ENCODE data around the gene DPYSL3.
"Not testable (repeated sequence)": the region's sequence is repeated elsewhere in the genome, so short reads cannot be mapped to it uniquely, and the experiment has no call there.

The DPYSL3 gene

DNA sequence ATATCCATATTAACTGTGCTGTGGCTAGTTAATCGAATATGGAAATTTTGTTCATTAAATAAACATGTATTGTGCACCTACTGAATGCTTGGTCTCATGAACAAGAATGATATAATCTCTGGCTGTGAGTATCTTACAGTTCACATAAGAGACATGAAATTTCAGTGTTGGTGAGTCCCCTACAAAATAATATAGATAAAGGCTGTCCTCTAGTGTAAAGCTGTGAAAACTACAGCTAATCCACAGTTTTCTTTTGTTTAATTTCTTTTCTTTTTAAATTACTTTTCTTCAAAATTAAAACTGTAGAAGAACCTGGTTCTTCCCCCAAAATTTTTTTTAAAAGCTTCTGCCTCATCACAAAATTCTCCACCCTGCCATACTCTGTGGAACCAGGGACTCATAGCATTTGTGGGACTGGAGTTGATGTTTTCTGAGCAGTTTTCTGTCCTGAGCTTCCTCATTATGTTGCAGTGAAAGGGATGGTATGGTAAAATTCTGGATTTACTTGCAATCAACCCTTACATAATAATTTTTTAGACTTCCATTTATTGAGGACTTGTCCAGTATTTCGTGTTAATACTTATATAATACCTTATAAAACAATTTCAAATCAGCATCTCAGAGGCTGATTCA is 140.0 kb downstream of the DPYSL3 start:
- DNase-seq (ENCODE audit: low read depth), result no peak

DNA sequence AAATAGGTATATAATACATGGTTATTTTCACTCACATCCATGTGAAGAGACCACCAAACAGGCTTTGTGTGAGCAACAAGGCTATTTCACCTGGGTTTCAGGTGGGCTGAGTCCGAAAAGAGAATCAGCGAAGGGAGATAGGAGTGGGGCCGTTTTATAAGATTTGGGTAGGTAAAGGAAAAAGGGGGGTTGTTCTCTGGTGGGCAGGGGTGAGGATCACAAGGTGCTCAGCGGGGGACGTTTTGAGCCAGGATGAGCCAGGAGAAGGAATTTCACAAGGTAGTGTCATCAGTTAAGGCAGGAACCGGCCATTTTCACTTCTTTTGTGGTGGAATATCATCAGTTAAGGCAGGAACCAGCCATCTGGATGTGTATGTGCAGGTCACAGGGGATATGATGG is 142.5 kb downstream of the DPYSL3 start:
- not testable (repeated sequence) for DNase-seq (ENCODE audit: low read depth)

DNA sequence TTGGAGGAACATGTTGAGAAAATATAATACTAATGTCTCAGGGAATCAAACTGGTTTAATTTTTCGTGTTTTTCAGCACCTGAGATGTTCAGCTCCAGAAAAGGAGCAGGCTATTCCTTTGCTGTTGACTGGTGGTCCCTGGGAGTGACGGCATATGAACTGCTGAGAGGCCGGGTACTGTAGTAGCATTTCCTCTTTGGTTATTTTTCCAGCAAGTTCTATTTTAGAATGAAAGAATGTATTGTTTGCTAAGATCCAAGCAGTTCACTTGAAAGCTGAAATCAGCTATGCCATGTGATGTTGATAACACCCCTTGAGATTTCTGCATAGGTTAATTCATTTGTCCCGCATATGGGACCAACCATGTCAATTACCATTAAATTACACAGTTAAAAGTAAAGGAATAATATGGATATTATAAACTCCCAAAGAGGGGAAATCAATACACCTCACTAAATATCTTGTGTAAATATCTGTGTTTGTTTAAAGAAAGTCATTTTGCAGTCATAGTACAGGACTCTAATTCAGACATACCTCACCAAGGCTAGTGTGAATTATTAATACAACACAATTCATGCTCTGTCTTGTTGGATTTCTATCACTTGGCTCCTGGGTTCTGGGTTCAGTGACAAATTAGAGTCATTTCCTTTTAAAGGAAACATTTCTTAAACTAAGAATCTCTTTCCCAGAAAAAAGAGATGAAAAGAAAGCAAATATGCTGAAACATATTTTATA is 148.3 kb downstream of the DPYSL3 start:
- DNase-seq (ENCODE audit: low read depth), result no peak

DNA sequence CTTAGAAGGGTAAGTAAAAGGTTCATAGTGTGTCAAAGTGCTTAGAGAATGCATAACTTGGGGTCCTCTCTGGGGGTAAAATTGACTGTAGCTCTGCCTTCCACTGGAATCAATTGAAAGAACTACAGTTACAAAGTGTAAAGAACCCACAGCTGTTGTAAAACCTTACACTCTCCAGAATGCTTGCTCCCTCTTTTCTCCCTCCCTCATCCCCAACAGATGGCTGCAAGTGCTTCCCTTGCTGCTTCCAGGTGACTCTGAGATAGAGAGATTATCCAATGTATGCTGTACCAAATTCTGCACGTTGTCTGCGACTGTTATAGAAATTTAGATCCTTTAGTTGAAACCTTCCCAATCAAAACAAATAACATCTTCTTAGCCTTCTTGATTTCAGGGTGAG is 149.1 kb downstream of the DPYSL3 start:
- DNase-seq (ENCODE audit: low read depth), result no peak

DNA sequence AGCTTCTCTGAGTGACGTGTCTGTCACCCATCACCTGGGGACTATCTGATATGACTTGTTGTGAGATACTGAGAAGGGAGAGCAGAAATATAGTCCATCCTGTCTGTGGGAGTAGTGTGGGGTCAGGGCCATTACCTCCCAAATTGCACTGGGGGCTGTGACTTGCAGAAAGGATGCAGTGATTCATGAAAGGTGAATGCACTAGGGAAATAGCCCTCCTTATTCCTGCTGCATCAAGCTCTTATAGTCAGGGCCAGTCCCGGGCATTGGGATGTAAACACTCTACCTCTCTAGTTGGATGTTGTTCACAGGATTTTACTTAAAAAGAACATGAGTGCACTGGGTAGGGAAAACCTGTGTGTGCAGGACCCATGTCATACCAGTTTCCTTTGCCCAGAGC is 150.3 kb downstream of the DPYSL3 start:
- DNase-seq (ENCODE audit: low read depth), result no peak

DNA sequence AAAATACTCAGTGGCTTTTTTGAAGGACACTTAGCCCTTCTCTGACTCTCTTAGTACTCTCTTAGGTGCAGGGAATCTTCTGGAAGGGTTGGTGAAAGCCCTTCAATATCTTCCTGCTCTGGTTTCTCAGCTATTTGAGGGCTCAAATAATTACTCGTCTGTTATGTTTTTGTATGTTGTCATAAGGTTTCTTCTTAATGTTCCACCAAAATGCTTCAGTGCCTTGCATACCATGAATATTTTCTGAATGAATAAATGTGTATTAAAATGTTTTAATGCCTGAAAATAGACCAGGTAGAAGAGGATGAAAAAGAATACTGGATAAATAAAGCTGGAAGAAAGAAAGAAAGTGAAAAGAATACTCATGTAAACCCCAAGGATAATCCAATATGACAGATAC is 150.8 kb downstream of the DPYSL3 start:
- DNase-seq (ENCODE audit: low read depth), result no peak

DNA sequence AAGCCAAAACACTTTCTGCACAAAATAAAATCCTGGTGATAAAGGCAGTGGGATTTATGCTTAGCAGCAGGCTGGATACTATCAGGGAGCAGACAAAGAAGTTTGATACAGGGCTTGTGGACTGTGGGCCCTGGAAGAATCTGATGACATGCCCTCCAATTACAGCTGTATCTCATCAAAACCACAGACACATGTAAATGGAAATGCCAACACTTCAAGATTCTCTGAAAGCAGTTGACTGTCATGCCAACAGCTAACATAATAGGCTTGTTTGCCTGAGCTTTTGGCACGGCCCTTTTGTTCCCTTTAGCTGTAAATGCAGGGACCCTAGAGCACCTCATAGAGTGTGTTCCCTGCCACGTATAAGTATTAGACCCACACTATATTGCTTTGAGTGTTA is 160.6 kb downstream of the DPYSL3 start:
- no peak for DNase-seq (ENCODE audit: low read depth)

DNA sequence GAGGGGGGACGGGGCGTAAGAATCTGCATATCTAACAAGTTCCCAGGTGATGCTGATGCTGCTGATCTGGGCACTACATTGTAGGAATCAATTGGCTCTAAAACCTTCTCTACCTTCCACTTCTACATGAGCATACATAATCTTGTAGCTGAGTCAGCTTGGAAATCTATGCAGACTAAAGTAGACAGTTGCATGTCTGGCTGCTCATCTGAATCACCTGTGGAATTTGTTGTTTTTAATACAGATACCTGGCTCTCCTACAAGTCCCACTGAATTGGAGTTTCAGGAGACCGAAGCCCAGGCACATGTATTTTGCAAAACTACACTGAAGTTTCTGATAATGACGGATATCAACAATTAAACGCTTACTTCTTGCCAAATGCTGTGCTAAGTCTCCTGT is 161.4 kb downstream of the DPYSL3 start:
- DNase-seq (ENCODE audit: low read depth), result no peak

DNA sequence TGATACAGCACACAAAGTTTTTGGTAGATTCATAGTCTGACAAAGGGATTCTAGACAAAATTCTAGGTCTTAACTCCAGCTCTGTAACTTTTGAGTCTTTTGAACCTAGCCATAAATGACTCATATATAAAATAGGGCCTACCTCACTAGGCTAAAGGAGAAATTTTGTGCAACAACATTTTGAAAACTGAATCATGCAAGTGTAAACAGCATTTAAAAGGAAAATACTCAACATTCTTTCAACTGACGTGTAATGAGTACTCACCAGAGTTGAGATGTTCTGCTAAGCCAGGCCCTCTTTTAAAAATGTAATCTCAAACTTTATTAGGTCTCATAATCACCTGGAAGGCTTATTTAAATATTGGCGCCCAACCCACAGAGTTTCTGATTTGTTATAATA is 161.8 kb downstream of the DPYSL3 start:
- no peak for DNase-seq (ENCODE audit: low read depth)

DNA sequence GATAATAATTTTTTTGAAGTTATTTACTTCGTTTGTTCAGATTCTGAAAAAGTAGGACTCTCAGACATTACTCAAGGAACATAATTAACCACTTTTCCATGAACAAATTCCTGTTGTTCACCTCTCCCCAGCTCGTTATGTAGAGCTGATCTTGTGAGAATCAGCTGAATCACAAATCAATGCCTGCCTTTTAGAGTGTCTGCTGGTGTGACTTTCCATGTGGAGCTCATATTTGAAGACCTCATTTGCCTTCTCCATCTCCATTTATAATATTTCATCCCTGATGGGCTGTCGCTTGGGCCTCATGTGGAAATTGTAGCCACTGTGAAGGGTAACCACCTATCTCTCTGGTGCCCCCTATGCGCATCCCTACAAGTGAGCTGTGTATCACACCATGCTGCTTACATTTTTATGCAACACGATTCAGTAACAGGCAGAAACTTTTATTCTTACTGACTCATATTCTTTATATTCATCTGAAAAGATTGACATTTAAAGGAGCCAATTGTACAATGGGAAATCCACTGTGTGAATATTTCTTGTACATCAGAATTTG is 163.8 kb downstream of the DPYSL3 start:
- DNase-seq (ENCODE audit: low read depth), result no peak

DNA sequence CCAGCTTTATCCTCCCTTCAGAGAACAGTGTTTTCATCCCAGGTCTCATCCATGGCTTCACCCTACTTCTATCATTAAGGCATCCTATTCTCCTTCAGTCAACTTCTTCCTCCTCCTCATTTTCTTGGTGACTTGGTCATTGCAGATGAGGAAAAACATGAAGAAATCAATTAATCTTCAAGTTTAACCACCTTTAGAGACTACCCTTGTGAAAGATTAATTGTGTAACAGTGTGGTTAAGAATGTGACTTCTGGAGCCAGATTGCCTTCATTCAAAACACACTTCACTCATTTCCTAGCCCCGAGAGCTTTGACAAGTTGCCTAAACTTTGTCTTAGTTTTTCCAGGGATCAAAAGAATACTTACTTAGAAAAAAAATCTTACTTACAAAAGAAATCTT is 165.0 kb downstream of the DPYSL3 start:
- DNase-seq (ENCODE audit: low read depth), result no peak

DNA sequence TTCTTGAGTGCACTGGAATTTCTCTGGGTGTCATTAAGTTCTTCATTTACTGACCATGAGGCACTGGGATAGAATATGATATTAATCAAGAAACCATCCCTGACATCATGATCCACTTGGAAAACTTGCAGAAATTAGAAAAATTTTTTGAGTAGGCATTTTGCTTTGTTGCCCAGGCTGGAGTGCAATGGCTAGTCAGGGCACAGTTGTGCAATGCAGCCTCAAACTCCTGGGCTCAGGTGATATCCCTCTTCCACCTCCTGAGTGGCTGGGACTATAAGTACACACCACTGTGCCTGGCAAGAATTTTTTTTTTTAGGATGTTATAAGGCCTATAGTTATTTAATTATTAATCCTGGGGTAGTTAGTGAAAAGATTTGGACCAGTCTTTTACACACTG is 168.5 kb downstream of the DPYSL3 start:
- no peak for DNase-seq (ENCODE audit: low read depth)

DNA sequence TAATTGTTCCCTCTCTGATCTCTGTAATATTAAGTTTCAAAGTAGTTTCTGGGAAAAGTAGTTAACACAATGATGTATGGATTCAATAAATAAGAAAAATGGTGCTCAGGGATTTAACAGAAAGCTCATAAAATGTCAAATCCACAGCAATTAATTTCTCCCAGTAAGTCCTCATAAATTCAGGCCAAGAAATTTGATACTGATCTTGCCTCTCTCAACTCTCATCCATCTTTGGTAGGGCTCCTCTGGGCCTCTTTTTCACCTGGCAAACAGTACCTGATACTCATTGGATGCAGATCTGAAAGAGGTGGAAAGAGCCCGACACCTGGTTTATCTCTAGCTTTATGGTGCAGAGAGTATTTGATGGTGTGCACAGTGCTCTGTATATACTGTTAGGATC is 168.9 kb downstream of the DPYSL3 start:
- no peak for DNase-seq (ENCODE audit: low read depth)
